Left hindlimb (tissue), 1 donor: ENCODE measurements around the gene MTUS2.

ENCODE experiments used
- DNase-seq: peaks from one replicate; pipeline ENCODE4 v3.0.0-alpha.2; 2018

MTUS2 gene

GRCh38 chr13:29459813-29460355 is 639.7 kb downstream of the MTUS2 start:
- DNase-seq = no peak

- DNase-seq = no peak
Measured at GRCh38 chr13:29464105-29464679, 644.1 kb downstream of the MTUS2 start.

GRCh38 chr13:29465741-29466293 is 645.7 kb downstream of the MTUS2 start:
- DNase-seq = no peak

GRCh38 chr13:29471551-29471950 is 651.4 kb downstream of the MTUS2 start:
- no peak for DNase-seq

GRCh38 chr13:29472332-29472961 is 652.3 kb downstream of the MTUS2 start:
- DNase-seq = no peak

- no peak for DNase-seq
Measured at GRCh38 chr13:29473166-29473565, 653.0 kb downstream of the MTUS2 start.

GRCh38 chr13:29474991-29475390 is 654.9 kb downstream of the MTUS2 start:
- DNase-seq = no peak

GRCh38 chr13:29476046-29476445 is 655.9 kb downstream of the MTUS2 start:
- DNase-seq = no peak

- no peak for DNase-seq
Measured at GRCh38 chr13:29479716-29480492, 659.8 kb downstream of the MTUS2 start.

- no peak for DNase-seq
Measured at GRCh38 chr13:29480893-29481525, 660.9 kb downstream of the MTUS2 start.

GRCh38 chr13:29481603-29482002 is 661.5 kb downstream of the MTUS2 start:
- DNase-seq = no peak

- DNase-seq = no peak
Measured at GRCh38 chr13:29482504-29482903, 662.4 kb downstream of the MTUS2 start.

GRCh38 chr13:29483211-29483610 is 663.1 kb downstream of the MTUS2 start:
- DNase-seq = no peak

- DNase-seq = no peak
Measured at GRCh38 chr13:29483623-29484022, 663.5 kb downstream of the MTUS2 start.

- no peak for DNase-seq
Measured at GRCh38 chr13:29484236-29484635, 664.1 kb downstream of the MTUS2 start.

- no peak for DNase-seq
Measured at GRCh38 chr13:29484796-29485195, 664.7 kb downstream of the MTUS2 start.

GRCh38 chr13:29486551-29486950 is 666.4 kb downstream of the MTUS2 start:
- DNase-seq = no peak

- DNase-seq = no peak
Measured at GRCh38 chr13:29487466-29488454, 667.6 kb downstream of the MTUS2 start.

GRCh38 chr13:29489650-29490560 is 669.8 kb downstream of the MTUS2 start:
- DNase-seq = no peak

GRCh38 chr13:29490561-29490885 is 670.4 kb downstream of the MTUS2 start:
- no peak for DNase-seq

- DNase-seq = no peak
Measured at GRCh38 chr13:29491248-29491647, 671.1 kb downstream of the MTUS2 start.
